ENCODE data around the gene VSIR.

The VSIR gene

DNA sequence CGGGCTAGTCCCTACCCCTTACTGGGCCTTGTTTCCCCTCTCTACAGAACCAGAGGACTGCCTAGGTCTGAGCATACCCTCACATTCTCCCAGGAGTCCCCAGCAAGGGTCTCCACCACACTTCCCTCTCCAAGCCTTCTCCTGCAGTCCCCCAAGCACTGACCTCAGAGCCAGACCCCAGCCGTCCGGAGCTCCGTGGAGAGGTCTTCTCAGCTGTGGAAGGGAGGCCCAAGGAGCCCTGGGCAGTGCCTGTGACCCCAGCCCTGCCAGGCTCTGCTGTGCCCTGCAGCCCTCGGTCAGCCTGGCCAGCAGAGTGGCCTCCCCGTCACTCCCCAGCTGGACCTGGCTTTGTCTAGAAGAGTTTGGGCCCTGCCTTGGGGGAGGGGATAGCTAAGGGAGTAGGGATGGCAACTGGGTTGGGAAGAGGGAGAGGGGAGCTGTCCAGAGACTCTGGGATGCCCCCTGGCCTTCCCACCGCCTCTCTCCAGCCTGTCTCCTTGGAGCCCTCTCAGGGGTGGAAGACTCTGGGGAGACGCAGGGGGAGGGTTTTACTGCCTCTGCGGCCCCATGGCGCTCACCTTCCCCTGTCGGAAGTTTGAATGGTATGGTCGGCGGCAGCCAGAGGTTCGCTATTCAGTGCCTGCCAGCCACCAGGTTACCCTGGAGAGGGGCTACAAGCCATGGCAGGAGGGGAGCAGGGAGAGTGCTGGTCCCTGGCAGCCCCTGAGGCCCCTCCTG, 53.7 kb downstream of the VSIR start, which contains the start of gene C10orf105:
Gene C10orf105 (minus strand): TSS at position 315 of the 738 bp plus-strand sequence. CDS start 3,441 bp downstream, outside the sequence.
- H3K4me3 ChIP-seq (ENCODE audit: low read length) = no peak within 1 kb of the TSS
- H2AFZ ChIP-seq (ENCODE audit: low read depth, low read length) = no peak within 1 kb of the TSS
- H3K36me3 ChIP-seq (replicated peaks; ENCODE audit: low read depth, low read length) = no peaks in the 10 kb centered on the region

GRCh38 chr10:71719042-71719441, 54.3 kb downstream of the VSIR start:
- Histone ChIP-seq H3K36me3 (replicated peaks; ENCODE audit: low read depth, low read length) (no peaks in the 10 kb centered on the region), H3K9ac (ENCODE audit: low read length) (no peak overlapping the region), H3K27ac (ENCODE audit: low read length) (no peak overlapping the region), H3K9me3 (ENCODE audit: insufficient read depth, low read length) (no peaks in the 10 kb centered on the region), H3K4me3 (ENCODE audit: low read length) (no peak overlapping the region), H3K27me3 (ENCODE audit: low read depth, low read length) (0 out of 2 replicates have a peak, but pooled peaks cover 5% of the 10 kb centered on the region), H3K4me1 (ENCODE audit: low read length) (peaks cover 6% of the 10 kb centered on the region), H2AFZ (ENCODE audit: low read depth, low read length) (no peak overlapping the region), H3K79me2 (ENCODE audit: low read length) (no peaks in the 10 kb centered on the region), H3K4me2 (ENCODE audit: low read length) (no peak overlapping the region), H4K20me1 (ENCODE audit: insufficient read depth, low read length) (no peaks in the 10 kb centered on the region)
- TF ChIP-seq EZH2phosphoT487 (IDR thresholded peaks at IDR 0.05; ENCODE audit: low read depth) (no peak), CTCF (IDR thresholded peaks at IDR 0.05; ENCODE audit: low read depth, low read length) (no peak)

More for the DNA sequence above, 53.7 kb downstream of the VSIR start, which contains the start of gene C10orf105:
- no peaks in the 10 kb centered on the region for H3K79me2 ChIP-seq (ENCODE audit: low read length)
- TF ChIP-seq CTCF (IDR thresholded peaks at IDR 0.05; ENCODE audit: low read depth, low read length) (no peak), EZH2phosphoT487 (IDR thresholded peaks at IDR 0.05; ENCODE audit: low read depth) (no peak)
- no peaks in the 10 kb centered on the region for H3K9me3 ChIP-seq (ENCODE audit: insufficient read depth, low read length)
- no peaks in the 10 kb centered on the region for H4K20me1 ChIP-seq (ENCODE audit: insufficient read depth, low read length)
- no peak within 1 kb of the TSS for H3K9ac ChIP-seq (ENCODE audit: low read length)
- no peaks in the 10 kb centered on the region for H3K4me1 ChIP-seq (ENCODE audit: low read length)
- H3K27me3 ChIP-seq (ENCODE audit: low read depth, low read length) = 0 out of 2 replicates have a peak, but pooled peaks cover 5% of the 10 kb centered on the region
- no peak within 1 kb of the TSS for H3K27ac ChIP-seq (ENCODE audit: low read length)
- H3K4me2 ChIP-seq (ENCODE audit: low read length) = no peak within 1 kb of the TSS

GRCh38 chr10:71718165-71718698, 55.1 kb downstream of the VSIR start:
- Histone ChIP-seq H3K4me1 (ENCODE audit: low read length) (peaks cover 14% of the 10 kb centered on the region), H3K36me3 (replicated peaks; ENCODE audit: low read depth, low read length) (no peaks in the 10 kb centered on the region), H3K27me3 (ENCODE audit: low read depth, low read length) (0 out of 2 replicates have a peak, but pooled peaks cover 5% of the 10 kb centered on the region), H3K9me3 (ENCODE audit: insufficient read depth, low read length) (no peaks in the 10 kb centered on the region), H3K4me3 (ENCODE audit: low read length) (no peak overlapping the region), H2AFZ (ENCODE audit: low read depth, low read length) (no peak overlapping the region), H3K9ac (ENCODE audit: low read length) (no peak overlapping the region), H3K79me2 (ENCODE audit: low read length) (no peaks in the 10 kb centered on the region), H4K20me1 (ENCODE audit: insufficient read depth, low read length) (no peaks in the 10 kb centered on the region), H3K27ac (ENCODE audit: low read length) (no peak overlapping the region), H3K4me2 (ENCODE audit: low read length) (no peak overlapping the region)
- TF ChIP-seq CTCF (IDR thresholded peaks at IDR 0.05; ENCODE audit: low read depth, low read length) (no peak), EZH2phosphoT487 (IDR thresholded peaks at IDR 0.05; ENCODE audit: low read depth) (no peak)

DNA sequence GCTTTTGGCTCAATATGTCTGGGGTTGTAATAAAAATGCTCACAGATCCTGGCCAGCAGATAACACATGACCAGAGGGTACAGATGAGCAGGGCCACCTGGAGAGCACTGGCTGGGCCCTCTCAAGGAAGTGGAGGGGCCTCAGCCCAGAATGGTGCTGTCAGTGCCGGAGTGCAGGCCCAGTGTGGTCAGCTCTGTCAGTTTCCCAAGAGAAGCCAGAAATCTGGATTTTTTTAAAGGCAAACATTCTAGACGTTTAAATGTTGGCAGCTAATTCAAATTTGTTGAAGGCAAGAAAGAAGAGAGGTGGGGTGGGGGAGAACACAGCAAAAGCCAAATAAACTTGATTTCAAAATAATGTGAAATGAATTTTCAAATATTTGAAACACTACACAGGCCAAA, 55.8 kb downstream of the VSIR start:
- Histone ChIP-seq H2AFZ (ENCODE audit: low read depth, low read length) (no peak overlapping the region), H3K9ac (ENCODE audit: low read length) (no peak overlapping the region), H3K4me2 (ENCODE audit: low read length) (no peak overlapping the region), H3K4me1 (ENCODE audit: low read length) (peaks cover 21% of the 10 kb centered on the region), H4K20me1 (ENCODE audit: insufficient read depth, low read length) (no peaks in the 10 kb centered on the region), H3K9me3 (ENCODE audit: insufficient read depth, low read length) (no peaks in the 10 kb centered on the region), H3K36me3 (replicated peaks; ENCODE audit: low read depth, low read length) (no peaks in the 10 kb centered on the region), H3K79me2 (ENCODE audit: low read length) (no peaks in the 10 kb centered on the region), H3K27ac (ENCODE audit: low read length) (no peak overlapping the region), H3K4me3 (ENCODE audit: low read length) (no peak overlapping the region), H3K27me3 (ENCODE audit: low read depth, low read length) (0 out of 2 replicates have a peak, but pooled peaks cover 5% of the 10 kb centered on the region)
- TF ChIP-seq CTCF (IDR thresholded peaks at IDR 0.05; ENCODE audit: low read depth, low read length) (no peak), EZH2phosphoT487 (IDR thresholded peaks at IDR 0.05; ENCODE audit: low read depth) (no peak)
